Testis (tissue), 2 donors: ENCODE data around the gene CAPZA1.

Source experiments
- CTCF ChIP-seq, 3 experiments: fragments of 450-650 bp in 2 of 3; fragments of 200-600 bp in 1 of 3; sonication (generic) in 1 of 3; IDR thresholded peaks; one replicate each; pipeline ENCODE4 v1.5.1; 2016 to 2019; ENCODE audit warnings: antibody characterized with exemption in 3 of 3, mild to moderate bottlenecking in 2 of 3, moderate library complexity in 1 of 3
- POLR2A ChIP-seq: fragments of 450-650 bp; IDR thresholded peaks from one replicate; pipeline ENCODE4 v1.6.1; 2017; ENCODE audit warnings: antibody characterized with exemption, mild to moderate bottlenecking, moderate library complexity

GRCh38 chr1:112699425-112700144 lies 80.0 kb downstream of the CAPZA1 start:
- no peak for TF ChIP-seq CTCF (IDR thresholded peaks at IDR 0.05)
- no peak for TF ChIP-seq POLR2A
